Liver (tissue), 9 donors: Measurements from ENCODE around the gene TMEM213. TPM values are rescaled to one million over a fixed set of nuclear protein-coding genes. Genes with fewer than 3 reads are reported as not detected.

Source experiments
- DNase-seq: peaks from one replicate; pipeline ENCODE4 v3.0.0-alpha.2; 2017; ENCODE audit warnings: low spot score
- H3K27ac ChIP-seq, 2 donors: one replicate each; pipeline ENCODE4 v1.7.0; 2013; ENCODE audit warnings: inconsistent platforms in 2 of 2, low read length in 2 of 2, control low read depth in 1 of 2, low read depth in 1 of 2, mild to moderate bottlenecking in 1 of 2
- H3K27me3 ChIP-seq, 4 donors: one replicate each; pipeline versions ENCODE4 v1.6.1 to v1.7.0; 2013; ENCODE audit warnings: low read length in 3 of 4, inconsistent platforms in 1 of 4, mild to moderate bottlenecking in 1 of 4, moderate library complexity in 1 of 4; ENCODE audit not compliant: control insufficient read depth in 4 of 4, insufficient read depth in 4 of 4
- H3K36me3 ChIP-seq, 4 donors: one replicate each; pipeline versions ENCODE4 v1.6.1 to v1.7.0; 2013; ENCODE audit warnings: low read length in 3 of 4, mild to moderate bottlenecking in 3 of 4, low read depth in 1 of 4, moderate library complexity in 1 of 4; ENCODE audit not compliant: control insufficient read depth in 4 of 4, insufficient read depth in 3 of 4
- H3K4me1 ChIP-seq, 4 donors: one replicate each; pipeline versions ENCODE4 v1.6.1 to v1.7.0; 2013; ENCODE audit warnings: low read length in 3 of 4, mild to moderate bottlenecking in 3 of 4, moderate library complexity in 1 of 4; ENCODE audit not compliant: control insufficient read depth in 4 of 4, insufficient read depth in 4 of 4
- H3K4me3 ChIP-seq, 3 donors: one replicate each; pipeline versions ENCODE4 v1.6.1 to v1.7.0; 2013; ENCODE audit warnings: low read length in 3 of 3, control low read depth in 1 of 3, low read depth in 1 of 3, mild to moderate bottlenecking in 1 of 3
- H3K9ac ChIP-seq, 2 donors: one replicate each; pipeline ENCODE4 v1.7.0; 2013; ENCODE audit warnings: low read length in 2 of 2, mild to moderate bottlenecking in 2 of 2, moderate library complexity in 2 of 2, control low read depth in 1 of 2, low read depth in 1 of 2
- H3K9me3 ChIP-seq, 4 donors: one replicate each; pipeline versions ENCODE4 v1.6.1 to v1.7.0; 2013; ENCODE audit warnings: low read length in 3 of 4; ENCODE audit not compliant: control insufficient read depth in 4 of 4
- EGR1 ChIP-seq, 2 donors: IDR thresholded peaks; 2 replicates each; pipeline ENCODE4 v1.6.1; 2016 to 2018; ENCODE audit warnings: antibody characterized with exemption in 2 of 2, low read depth in 2 of 2
- FOXA2 ChIP-seq: IDR thresholded peaks from 2 replicates; pipeline ENCODE4 v1.6.1; 2016; ENCODE audit warnings: antibody characterized with exemption
- GABPA ChIP-seq, 2 donors: IDR thresholded peaks in 1 of 2; conservative IDR thresholded peaks in 1 of 2; 2 replicates each; pipeline ENCODE4 v1.6.1; 2016; ENCODE audit warnings: antibody characterized with exemption in 2 of 2, mild to moderate bottlenecking in 1 of 2, moderate library complexity in 1 of 2
- HNF4A ChIP-seq, 2 donors: conservative IDR thresholded peaks; 2 replicates each; pipeline ENCODE4 v1.6.1; 2016; ENCODE audit warnings: antibody characterized with exemption in 2 of 2, mild to moderate bottlenecking in 2 of 2
- HNF4G ChIP-seq: IDR thresholded peaks from 2 replicates; pipeline ENCODE4 v1.6.1; 2016; ENCODE audit warnings: antibody characterized with exemption
- JUND ChIP-seq, 2 donors: IDR thresholded peaks; 2 replicates each; pipeline ENCODE4 v1.6.1; 2016; ENCODE audit warnings: antibody characterized with exemption in 2 of 2
- NR2F2 ChIP-seq: IDR thresholded peaks from 2 replicates; pipeline ENCODE4 v1.6.1; 2016; ENCODE audit warnings: antibody characterized with exemption
- RXRA ChIP-seq, 2 donors: IDR thresholded peaks; 2 replicates each; pipeline ENCODE4 v1.6.1; 2017 to 2018; ENCODE audit warnings: antibody characterized with exemption in 2 of 2, mild to moderate bottlenecking in 1 of 2
- SP1 ChIP-seq: IDR thresholded peaks from 2 replicates; pipeline ENCODE4 v1.6.1; 2018; ENCODE audit warnings: antibody characterized with exemption, mild to moderate bottlenecking
- TAF1 ChIP-seq: conservative IDR thresholded peaks from 2 replicates; pipeline ENCODE4 v1.6.1; 2016; ENCODE audit warnings: antibody characterized with exemption, mild to moderate bottlenecking
- WGBS: extraction: QIAGEN DNeasy Blood & Tissue Kit; methylation state at CpG from one replicate; pipeline ENCODE4 v1.1.7; 2013; 5-methylcytosine and 5-hydroxymethylcytosine counted together
- polyA plus RNA-seq, 2 donors: library from polyadenylated mRNA; stranded (reverse) in 1 of 2; unstranded in 1 of 2; fragments of 200-250 nt in 1 of 2; fragments of >200 nt in 1 of 2; fragmentation: Nextera tagmentation in 1 of 2; extraction: Ambion mirVana in 1 of 2; gene quantifications; one replicate each; pipeline versions ENCODE4 v1.2.1 to v1.2.3, GENCODE V29; 2013 to 2015
- total RNA-seq, 2 donors: library from RNA; depleted of rRNA; stranded (reverse); fragments of >200 nt; gene quantifications; one replicate each; pipeline ENCODE4 v1.2.3, GENCODE V29; 2014
- TF ChIP-seq, protein P1 (sequence below): fragments of 150-350 bp; IDR thresholded peaks from 2 replicates; pipeline ENCODE4 v1.5.1; 2017; ENCODE audit warnings: improper control_type of control experiment, low read depth, low read length; ENCODE audit not compliant: missing input control
- TF ChIP-seq, protein P2 (sequence below): IDR thresholded peaks from 2 replicates; pipeline ENCODE4 v1.6.1; 2016; ENCODE audit warnings: antibody characterized with exemption
- TF ChIP-seq, protein P3 (sequence below): IDR thresholded peaks from 2 replicates; pipeline ENCODE4 v1.6.1; 2016; ENCODE audit warnings: antibody characterized with exemption, mild to moderate bottlenecking
- TF ChIP-seq, protein P4 (sequence below): IDR thresholded peaks from 2 replicates; pipeline ENCODE4 v1.6.1; 2016; ENCODE audit warnings: antibody characterized with exemption
- TF ChIP-seq, protein P5 (sequence below): IDR thresholded peaks from 2 replicates; pipeline ENCODE4 v1.6.1; 2016; ENCODE audit warnings: antibody characterized with exemption
- donor health status: healthy.
- donor health status: healthy.
- donor health status: healthy.
- donor health status: healthy.
- donor health status: healthy.

TMEM213 gene
- total and polyA plus RNA-seq, 4 donors = not detected

DNA sequence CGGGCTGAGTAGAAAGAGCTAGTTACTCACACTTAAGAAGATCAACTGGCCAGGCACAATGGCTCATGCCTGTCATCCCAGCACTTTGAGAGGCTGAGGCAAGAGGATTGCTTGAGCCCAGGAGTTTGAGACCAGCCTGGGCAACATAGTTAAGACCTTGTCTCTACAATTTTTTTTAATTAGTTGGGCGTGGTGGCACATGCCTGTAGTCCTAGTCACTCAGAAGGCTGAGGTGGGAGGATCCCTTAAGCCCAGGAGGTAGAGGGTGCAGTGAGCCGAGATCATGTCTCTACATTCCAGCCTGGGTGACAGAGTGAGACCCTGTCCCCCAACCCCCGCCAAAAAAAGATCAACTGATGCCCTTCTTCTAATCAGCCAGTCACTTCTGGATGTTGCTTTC lies 74.8 kb downstream of the TMEM213 start:
- Histone ChIP-seq H3K27me3 (no peaks in the 10 kb centered on the region), H3K36me3 (no peaks in the 10 kb centered on the region), H3K9ac (no peak overlapping the region), H3K4me3 (no peak overlapping the region), H3K4me1 (no peaks in the 10 kb centered on the region), H3K9me3 (no peaks in the 10 kb centered on the region), H3K27ac (no peak overlapping the region)
- DNase-seq = no peak
- TF ChIP-seq, protein P1, sequence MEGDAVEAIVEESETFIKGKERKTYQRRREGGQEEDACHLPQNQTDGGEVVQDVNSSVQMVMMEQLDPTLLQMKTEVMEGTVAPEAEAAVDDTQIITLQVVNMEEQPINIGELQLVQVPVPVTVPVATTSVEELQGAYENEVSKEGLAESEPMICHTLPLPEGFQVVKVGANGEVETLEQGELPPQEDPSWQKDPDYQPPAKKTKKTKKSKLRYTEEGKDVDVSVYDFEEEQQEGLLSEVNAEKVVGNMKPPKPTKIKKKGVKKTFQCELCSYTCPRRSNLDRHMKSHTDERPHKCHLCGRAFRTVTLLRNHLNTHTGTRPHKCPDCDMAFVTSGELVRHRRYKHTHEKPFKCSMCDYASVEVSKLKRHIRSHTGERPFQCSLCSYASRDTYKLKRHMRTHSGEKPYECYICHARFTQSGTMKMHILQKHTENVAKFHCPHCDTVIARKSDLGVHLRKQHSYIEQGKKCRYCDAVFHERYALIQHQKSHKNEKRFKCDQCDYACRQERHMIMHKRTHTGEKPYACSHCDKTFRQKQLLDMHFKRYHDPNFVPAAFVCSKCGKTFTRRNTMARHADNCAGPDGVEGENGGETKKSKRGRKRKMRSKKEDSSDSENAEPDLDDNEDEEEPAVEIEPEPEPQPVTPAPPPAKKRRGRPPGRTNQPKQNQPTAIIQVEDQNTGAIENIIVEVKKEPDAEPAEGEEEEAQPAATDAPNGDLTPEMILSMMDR = no peak
- TF ChIP-seq, protein P2, sequence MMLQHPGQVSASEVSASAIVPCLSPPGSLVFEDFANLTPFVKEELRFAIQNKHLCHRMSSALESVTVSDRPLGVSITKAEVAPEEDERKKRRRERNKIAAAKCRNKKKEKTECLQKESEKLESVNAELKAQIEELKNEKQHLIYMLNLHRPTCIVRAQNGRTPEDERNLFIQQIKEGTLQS = no peak
- TF ChIP-seq JUND (IDR thresholded peaks at IDR 0.05) (no peak), EGR1 (IDR thresholded peaks at IDR 0.05; ENCODE audit: low read depth in 2 of 2) (no peak), NR2F2 (no peak)
- TF ChIP-seq, protein P3, sequence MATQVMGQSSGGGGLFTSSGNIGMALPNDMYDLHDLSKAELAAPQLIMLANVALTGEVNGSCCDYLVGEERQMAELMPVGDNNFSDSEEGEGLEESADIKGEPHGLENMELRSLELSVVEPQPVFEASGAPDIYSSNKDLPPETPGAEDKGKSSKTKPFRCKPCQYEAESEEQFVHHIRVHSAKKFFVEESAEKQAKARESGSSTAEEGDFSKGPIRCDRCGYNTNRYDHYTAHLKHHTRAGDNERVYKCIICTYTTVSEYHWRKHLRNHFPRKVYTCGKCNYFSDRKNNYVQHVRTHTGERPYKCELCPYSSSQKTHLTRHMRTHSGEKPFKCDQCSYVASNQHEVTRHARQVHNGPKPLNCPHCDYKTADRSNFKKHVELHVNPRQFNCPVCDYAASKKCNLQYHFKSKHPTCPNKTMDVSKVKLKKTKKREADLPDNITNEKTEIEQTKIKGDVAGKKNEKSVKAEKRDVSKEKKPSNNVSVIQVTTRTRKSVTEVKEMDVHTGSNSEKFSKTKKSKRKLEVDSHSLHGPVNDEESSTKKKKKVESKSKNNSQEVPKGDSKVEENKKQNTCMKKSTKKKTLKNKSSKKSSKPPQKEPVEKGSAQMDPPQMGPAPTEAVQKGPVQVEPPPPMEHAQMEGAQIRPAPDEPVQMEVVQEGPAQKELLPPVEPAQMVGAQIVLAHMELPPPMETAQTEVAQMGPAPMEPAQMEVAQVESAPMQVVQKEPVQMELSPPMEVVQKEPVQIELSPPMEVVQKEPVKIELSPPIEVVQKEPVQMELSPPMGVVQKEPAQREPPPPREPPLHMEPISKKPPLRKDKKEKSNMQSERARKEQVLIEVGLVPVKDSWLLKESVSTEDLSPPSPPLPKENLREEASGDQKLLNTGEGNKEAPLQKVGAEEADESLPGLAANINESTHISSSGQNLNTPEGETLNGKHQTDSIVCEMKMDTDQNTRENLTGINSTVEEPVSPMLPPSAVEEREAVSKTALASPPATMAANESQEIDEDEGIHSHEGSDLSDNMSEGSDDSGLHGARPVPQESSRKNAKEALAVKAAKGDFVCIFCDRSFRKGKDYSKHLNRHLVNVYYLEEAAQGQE = no peak
- TF ChIP-seq, protein P4, sequence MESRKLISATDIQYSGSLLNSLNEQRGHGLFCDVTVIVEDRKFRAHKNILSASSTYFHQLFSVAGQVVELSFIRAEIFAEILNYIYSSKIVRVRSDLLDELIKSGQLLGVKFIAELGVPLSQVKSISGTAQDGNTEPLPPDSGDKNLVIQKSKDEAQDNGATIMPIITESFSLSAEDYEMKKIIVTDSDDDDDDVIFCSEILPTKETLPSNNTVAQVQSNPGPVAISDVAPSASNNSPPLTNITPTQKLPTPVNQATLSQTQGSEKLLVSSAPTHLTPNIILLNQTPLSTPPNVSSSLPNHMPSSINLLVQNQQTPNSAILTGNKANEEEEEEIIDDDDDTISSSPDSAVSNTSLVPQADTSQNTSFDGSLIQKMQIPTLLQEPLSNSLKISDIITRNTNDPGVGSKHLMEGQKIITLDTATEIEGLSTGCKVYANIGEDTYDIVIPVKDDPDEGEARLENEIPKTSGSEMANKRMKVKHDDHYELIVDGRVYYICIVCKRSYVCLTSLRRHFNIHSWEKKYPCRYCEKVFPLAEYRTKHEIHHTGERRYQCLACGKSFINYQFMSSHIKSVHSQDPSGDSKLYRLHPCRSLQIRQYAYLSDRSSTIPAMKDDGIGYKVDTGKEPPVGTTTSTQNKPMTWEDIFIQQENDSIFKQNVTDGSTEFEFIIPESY = no peak
- 93% methylated on average over 4 of the region's 4 CpGs for WGBS

DNA sequence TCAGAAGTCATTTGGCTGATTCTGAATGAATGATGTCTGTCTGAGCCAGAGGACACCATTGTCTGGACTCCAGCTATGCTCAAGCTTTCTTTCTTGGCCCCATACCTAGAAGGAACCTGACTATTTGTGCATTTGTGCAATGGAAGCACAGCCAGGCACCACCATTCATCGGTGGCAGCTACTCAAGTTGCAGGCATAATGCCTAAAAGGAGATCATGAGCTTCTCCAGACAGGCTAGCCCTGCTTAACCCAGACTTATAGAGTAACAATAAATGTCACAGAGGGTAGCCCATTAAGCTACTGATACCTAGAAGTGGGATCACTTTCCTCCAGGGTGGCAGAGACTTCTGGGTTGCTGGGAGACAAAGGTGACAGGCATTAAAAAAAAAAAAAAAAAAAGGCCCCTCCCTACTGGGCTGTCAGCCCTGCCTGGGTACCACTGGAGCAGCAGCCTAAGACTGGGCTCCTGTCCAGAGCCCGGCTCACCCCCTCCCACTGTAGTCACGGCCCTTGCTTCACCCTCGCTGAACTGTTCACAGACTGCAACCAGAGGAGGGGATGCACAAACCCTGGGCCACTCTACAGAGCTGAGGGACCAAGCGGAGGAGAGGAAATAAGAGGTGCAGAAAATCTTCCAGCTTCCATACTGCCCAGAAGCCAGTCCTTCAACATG lies 75.6 kb downstream of the TMEM213 start:
- H3K27ac ChIP-seq = no peak overlapping the region
- 86% methylated on average over 5 of the region's 5 CpGs for WGBS
- no peak for TF ChIP-seq NR2F2
- TF ChIP-seq TAF1 = no peak
- no peak for TF ChIP-seq RXRA (IDR thresholded peaks at IDR 0.05)
- TF ChIP-seq GABPA (IDR thresholded peaks at IDR 0.05 in 1 of 2, conservative IDR thresholded peaks at IDR 0.05 in 1 of 2) = no peak
- no peak for TF ChIP-seq JUND (IDR thresholded peaks at IDR 0.05)
- TF ChIP-seq HNF4A (conservative IDR thresholded peaks at IDR 0.05) = no peak
- TF ChIP-seq FOXA2 = no peak
- TF ChIP-seq, protein P5, sequence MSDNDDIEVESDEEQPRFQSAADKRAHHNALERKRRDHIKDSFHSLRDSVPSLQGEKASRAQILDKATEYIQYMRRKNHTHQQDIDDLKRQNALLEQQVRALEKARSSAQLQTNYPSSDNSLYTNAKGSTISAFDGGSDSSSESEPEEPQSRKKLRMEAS = no peak
- TF ChIP-seq, protein P2 = no peak
- TF ChIP-seq HNF4G = no peak
- TF ChIP-seq, protein P3 = no peak
- TF ChIP-seq SP1 = no peak
- TF ChIP-seq, protein P4 = no peak

More for the DNA sequence above, 75.6 kb downstream of the TMEM213 start:
- H3K27me3 ChIP-seq = no peaks in the 10 kb centered on the region
- no peak for DNase-seq
- H3K9me3 ChIP-seq = no peaks in the 10 kb centered on the region
- H3K9ac ChIP-seq = no peak overlapping the region
- H3K4me1 ChIP-seq = no peaks in the 10 kb centered on the region
- H3K36me3 ChIP-seq = no peaks in the 10 kb centered on the region
- H3K4me3 ChIP-seq = no peak overlapping the region
